Nasal cavity respiratory epithelium epithelial cell of viscerocranial mucosa (primary cell): ENCODE measurements around the gene FBXW4. TPM values are rescaled to one million over a fixed set of nuclear protein-coding genes. Genes with fewer than 3 reads are reported as not detected.

ENCODE experiments used
- total RNA-seq: library from RNA; depleted of rRNA; stranded (reverse); fragments of >200 nt; gene quantifications from 2 replicates; pipeline ENCODE4 v1.2.3, GENCODE V29; 2014

Gene FBXW4
- total RNA-seq, result 40.0 and 51.9 TPM in 2 replicates

GRCh38 chr10:101694674-101695403 lies at the start of gene FBXW4:
Gene FBXW4 (minus strand): TSS chr10:101695170. CDS start chr10:101695105, 65 bp downstream.

GRCh38 chr10:101587725-101588653 lies 107.0 kb downstream of the FBXW4 start, which contains the start of the genes DPCD and POLL:
Gene DPCD (plus strand): TSS chr10:101588321. CDS start chr10:101588337, 16 bp downstream.
Gene POLL (minus strand): TSS chr10:101588257. CDS start chr10:101587360, 897 bp downstream.

Other genes starting within 250 kb of the FBXW4 start
- gene POLL, start 106.9 kb downstream of the FBXW4 start, total RNA-seq, result 7.2 and 12.5 TPM in 2 replicates
- gene DPCD, start 106.8 kb downstream of the FBXW4 start, total RNA-seq, result 11.6 and 22.0 TPM in 2 replicates
- gene FGF8, start 80.9 kb upstream of the FBXW4 start, total RNA-seq, result 0.68 TPM in 1 of 2 replicates, not detected in the other
- gene NPM3, start 88.3 kb upstream of the FBXW4 start, total RNA-seq, result 84.9 and 140 TPM in 2 replicates
- gene OGA, start 123.3 kb upstream of the FBXW4 start, total RNA-seq, result 125 and 169 TPM in 2 replicates
- gene KCNIP2, start 148.6 kb upstream of the FBXW4 start, total RNA-seq, result 0.34 and 0.57 TPM in 2 replicates